ENCODE results near the gene C1R. TPM values are rescaled to one million over a fixed set of nuclear protein-coding genes. Genes with fewer than 3 reads are reported as not detected.

C1R gene
- total RNA-seq, 2 experiments from 2014 or later, result 0.30 TPM; not detected in 1

- TF ChIP-seq EZH2phosphoT487 (IDR thresholded peaks at IDR 0.05; ENCODE audit: borderline replicate concordance, low read depth, low read length), result no peak
- TF ChIP-seq CTCF (conservative IDR thresholded peaks at IDR 0.05; ENCODE audit: low read length), result no peak
- intact Hi-C loops (cut with micrococcal nuclease; ENCODE audit: unreplicated experiment), result no loop called here
These were observed 2.9 kb downstream of the C1R start for GRCh38 chr12:7089196-7089871.

GRCh38 chr12:7083125-7083524 lies 9.1 kb downstream of the C1R start:
- H3K4me2 ChIP-seq (ENCODE audit: low read length), result no peak overlapping the region
- no peaks in the 10 kb centered on the region for H3K4me1 ChIP-seq (ENCODE audit: insufficient read depth, low read length, poor library complexity, severe bottlenecking)
- no peak overlapping the region for H2AFZ ChIP-seq (ENCODE audit: low read length)
- DNase-seq (ENCODE audit: low spot score), result no peak
- no peaks in the 10 kb centered on the region for H3K36me3 ChIP-seq (ENCODE audit: insufficient read depth, low read length)
- no peaks in the 10 kb centered on the region for H3K9me2 ChIP-seq (ENCODE audit: insufficient read depth, low read length)
- ChIA-PET POLR2A (no interaction called here), CTCF (ENCODE audit: unreplicated experiment) (no interaction called here)
- H3K27ac ChIP-seq (ENCODE audit: low read depth, low read length, poor library complexity, severe bottlenecking), result no peak overlapping the region
- H3K79me2 ChIP-seq (ENCODE audit: insufficient read depth, low read depth, low read length), result no peaks in the 10 kb centered on the region
- H3K4me3 ChIP-seq (ENCODE audit: low read depth, low read length, poor library complexity, severe bottlenecking), result no peak overlapping the region
- no peak for TF ChIP-seq EZH2phosphoT487 (IDR thresholded peaks at IDR 0.05; ENCODE audit: borderline replicate concordance, low read depth, low read length)
- TF ChIP-seq CTCF (conservative IDR thresholded peaks at IDR 0.05; ENCODE audit: low read length), result no peak
- no peaks in the 10 kb centered on the region for H4K20me1 ChIP-seq (ENCODE audit: insufficient read depth, low read length)
- intact Hi-C loops (cut with micrococcal nuclease; ENCODE audit: unreplicated experiment), result no loop called here
- no TSS peak for BruUV-seq (replicated peaks)
- H3K9me3 ChIP-seq (ENCODE audit: low read length), result peaks cover 14% of the 10 kb centered on the region; the same call in 1 of the 2 replicates

More at GRCh38 chr12:7089196-7089871, 2.9 kb downstream of the C1R start:
- Histone ChIP-seq H3K4me1 (ENCODE audit: insufficient read depth, low read length, poor library complexity, severe bottlenecking) (peaks cover 3% of the 10 kb centered on the region), H3K9me2 (ENCODE audit: insufficient read depth, low read length) (no peaks in the 10 kb centered on the region), H3K79me2 (ENCODE audit: insufficient read depth, low read depth, low read length) (no peaks in the 10 kb centered on the region), H4K20me1 (ENCODE audit: insufficient read depth, low read length) (no peaks in the 10 kb centered on the region), H3K4me3 (ENCODE audit: low read depth, low read length, poor library complexity, severe bottlenecking) (no peak overlapping the region), H3K4me2 (ENCODE audit: low read length) (no peak overlapping the region), H2AFZ (ENCODE audit: low read length) (no peak overlapping the region), H3K36me3 (ENCODE audit: insufficient read depth, low read length) (no peaks in the 10 kb centered on the region), H3K9me3 (ENCODE audit: low read length) (peaks cover 8% of the 10 kb centered on the region; the same call in 1 of the 2 replicates), H3K27ac (ENCODE audit: low read depth, low read length, poor library complexity, severe bottlenecking) (no peak overlapping the region)
- BruUV-seq (replicated peaks), result no TSS peak
- POLR2A ChIA-PET, result no interaction called here
- DNase-seq (ENCODE audit: low spot score), result no peak
- CTCF ChIA-PET (ENCODE audit: unreplicated experiment), result interaction anchor here (0.7 kb wide), 1 partner anchor 13 kb away, joined by 3 read pairs; no protein-coding TSS in a partner anchor

- Histone ChIP-seq H3K79me2 (ENCODE audit: insufficient read depth, low read depth, low read length) (no peaks in the 10 kb centered on the region), H3K4me2 (ENCODE audit: low read length) (no peak overlapping the region), H3K4me3 (ENCODE audit: low read depth, low read length, poor library complexity, severe bottlenecking) (no peak overlapping the region), H4K20me1 (ENCODE audit: insufficient read depth, low read length) (no peaks in the 10 kb centered on the region), H3K36me3 (ENCODE audit: insufficient read depth, low read length) (no peaks in the 10 kb centered on the region), H3K9me3 (ENCODE audit: low read length) (peaks cover 14% of the 10 kb centered on the region; the same call in 1 of the 2 replicates), H3K4me1 (ENCODE audit: insufficient read depth, low read length, poor library complexity, severe bottlenecking) (no peaks in the 10 kb centered on the region), H2AFZ (ENCODE audit: low read length) (no peak overlapping the region), H3K27ac (ENCODE audit: low read depth, low read length, poor library complexity, severe bottlenecking) (no peak overlapping the region), H3K9me2 (ENCODE audit: insufficient read depth, low read length) (no peaks in the 10 kb centered on the region)
- no peak for DNase-seq (ENCODE audit: low spot score)
- intact Hi-C loops (cut with micrococcal nuclease; ENCODE audit: unreplicated experiment), result no loop called here
- no peak for TF ChIP-seq EZH2phosphoT487 (IDR thresholded peaks at IDR 0.05; ENCODE audit: borderline replicate concordance, low read depth, low read length)
- TF ChIP-seq CTCF (conservative IDR thresholded peaks at IDR 0.05; ENCODE audit: low read length), result no peak
- ChIA-PET CTCF (ENCODE audit: unreplicated experiment) (no interaction called here), POLR2A (no interaction called here)
- BruUV-seq (replicated peaks), result no TSS peak
These were observed 11.2 kb downstream of the C1R start for GRCh38 chr12:7081037-7081436.
